GM13977 (cell line): ENCODE results near the gene DGKB.

Experiments
- DNase-seq: peaks from one replicate; pipeline ENCODE4 v3.0.0; 2012; ENCODE audit warnings: low spot score
- in situ Hi-C: fragments of 300-500 bp; cut with MboI; formaldehyde crosslinking; loops from one replicate; pipeline ENCODE4 v1.12.0; 2022; ENCODE audit warnings: low sequenced_read_pairs, low pct_unique_long_range_greater_than_20kb, mixed read lengths, inconsistent platforms; ENCODE audit not compliant: unreplicated experiment
- TF ChIP-seq, protein P1 (sequence below): IDR thresholded peaks from 2 replicates; pipeline ENCODE4 v1.5.1; 2012; ENCODE audit warnings: mild to moderate bottlenecking, control low read depth; ENCODE audit not compliant: insufficient read depth; ENCODE audit errors: extremely low read depth, missing control alignments

DGKB gene

DNA sequence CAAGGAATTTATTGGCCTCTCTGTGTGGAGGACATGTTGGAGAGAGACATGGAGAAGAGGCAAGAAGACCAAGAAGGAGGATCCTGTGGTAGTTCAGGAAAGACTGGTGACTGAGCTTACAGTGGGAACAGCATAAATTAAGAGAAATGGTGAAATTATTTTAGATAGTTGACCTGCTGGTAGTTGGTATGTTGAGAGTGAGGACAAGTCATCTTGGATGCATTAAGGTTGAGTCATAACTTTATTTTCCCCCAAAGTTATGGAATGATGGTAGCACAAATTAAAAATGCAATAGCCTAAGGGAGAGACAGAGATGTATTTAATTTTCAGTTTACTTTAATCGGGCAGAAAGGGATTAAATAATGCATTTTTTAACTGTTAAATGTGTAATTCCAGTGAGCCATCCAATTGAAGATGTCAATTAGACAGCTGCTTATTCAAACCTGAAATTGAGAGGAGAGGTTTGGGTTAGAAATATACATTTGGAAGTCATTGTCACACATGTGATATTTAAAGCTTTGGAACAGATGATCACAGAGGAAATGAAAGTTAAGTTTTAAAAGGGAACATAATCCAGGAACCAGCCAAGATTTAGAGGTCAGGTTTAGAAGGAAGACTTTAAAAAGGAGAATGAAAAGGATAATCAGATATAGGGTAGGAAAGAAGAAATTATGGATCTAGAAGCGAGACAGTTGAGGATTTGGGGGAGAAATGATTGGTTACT lies 80.6 kb downstream of the DGKB start:
- TF ChIP-seq, protein P1, sequence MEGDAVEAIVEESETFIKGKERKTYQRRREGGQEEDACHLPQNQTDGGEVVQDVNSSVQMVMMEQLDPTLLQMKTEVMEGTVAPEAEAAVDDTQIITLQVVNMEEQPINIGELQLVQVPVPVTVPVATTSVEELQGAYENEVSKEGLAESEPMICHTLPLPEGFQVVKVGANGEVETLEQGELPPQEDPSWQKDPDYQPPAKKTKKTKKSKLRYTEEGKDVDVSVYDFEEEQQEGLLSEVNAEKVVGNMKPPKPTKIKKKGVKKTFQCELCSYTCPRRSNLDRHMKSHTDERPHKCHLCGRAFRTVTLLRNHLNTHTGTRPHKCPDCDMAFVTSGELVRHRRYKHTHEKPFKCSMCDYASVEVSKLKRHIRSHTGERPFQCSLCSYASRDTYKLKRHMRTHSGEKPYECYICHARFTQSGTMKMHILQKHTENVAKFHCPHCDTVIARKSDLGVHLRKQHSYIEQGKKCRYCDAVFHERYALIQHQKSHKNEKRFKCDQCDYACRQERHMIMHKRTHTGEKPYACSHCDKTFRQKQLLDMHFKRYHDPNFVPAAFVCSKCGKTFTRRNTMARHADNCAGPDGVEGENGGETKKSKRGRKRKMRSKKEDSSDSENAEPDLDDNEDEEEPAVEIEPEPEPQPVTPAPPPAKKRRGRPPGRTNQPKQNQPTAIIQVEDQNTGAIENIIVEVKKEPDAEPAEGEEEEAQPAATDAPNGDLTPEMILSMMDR = no peak
- in situ Hi-C loops = no loop called here
- DNase-seq = no peak

DNA sequence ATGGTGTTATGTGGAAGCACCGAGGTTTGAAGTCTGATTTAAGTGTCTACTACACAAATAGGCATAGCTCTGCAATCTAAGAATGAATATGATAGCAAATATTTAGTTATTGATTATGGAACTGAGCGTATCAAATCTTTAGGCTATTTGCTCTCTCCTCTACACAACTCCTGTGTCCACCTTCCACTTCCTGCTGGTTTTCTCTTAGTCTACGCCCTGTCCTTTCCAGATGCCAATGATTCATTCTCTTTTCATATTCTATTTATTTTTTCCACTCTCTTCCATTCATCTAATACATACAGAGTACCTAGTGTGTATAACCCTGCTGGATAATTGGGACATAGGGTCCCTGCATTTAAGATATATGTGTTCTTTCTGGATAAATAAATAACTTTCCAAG lies 83.7 kb downstream of the DGKB start:
- TF ChIP-seq, protein P1 = no peak
- in situ Hi-C loops = no loop called here
- no peak for DNase-seq

DNA sequence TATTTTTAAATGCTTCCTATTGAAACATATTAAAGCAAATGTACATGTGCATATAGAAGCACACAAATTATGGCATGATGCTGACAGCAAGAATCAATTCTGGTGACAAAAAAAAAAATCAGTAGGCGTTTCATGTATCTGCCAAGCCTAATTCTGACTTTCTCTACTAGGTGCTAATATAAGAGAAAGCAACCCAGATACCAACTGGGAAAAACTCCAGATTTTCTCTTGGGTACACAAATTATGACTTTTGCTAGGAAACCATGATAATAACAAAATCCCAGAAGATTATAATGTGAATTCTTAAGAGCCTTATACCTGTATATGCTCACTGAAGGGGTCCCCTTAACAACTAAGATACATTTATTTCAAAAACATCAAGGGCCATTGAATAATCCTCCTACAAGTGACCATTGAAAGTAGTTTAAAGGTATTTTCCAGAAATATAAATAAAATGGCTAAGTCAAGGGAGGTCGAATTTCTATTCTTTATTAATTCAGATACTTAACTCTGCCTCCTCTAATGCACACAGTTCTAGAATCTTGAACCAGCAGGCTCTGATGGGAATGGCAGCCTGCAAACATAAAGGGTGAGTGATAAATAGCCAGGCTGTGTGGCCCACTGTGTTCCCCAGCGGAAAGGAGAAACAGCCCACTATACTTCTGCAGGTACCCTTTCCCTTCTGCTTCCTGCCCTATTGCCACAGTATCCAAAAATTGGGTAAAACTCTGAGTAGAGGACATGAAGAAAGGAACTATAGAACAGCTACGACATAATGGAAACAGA lies 84.5 kb downstream of the DGKB start:
- TF ChIP-seq, protein P1 = no peak
- DNase-seq = no peak
- in situ Hi-C loops = no loop called here

DNA sequence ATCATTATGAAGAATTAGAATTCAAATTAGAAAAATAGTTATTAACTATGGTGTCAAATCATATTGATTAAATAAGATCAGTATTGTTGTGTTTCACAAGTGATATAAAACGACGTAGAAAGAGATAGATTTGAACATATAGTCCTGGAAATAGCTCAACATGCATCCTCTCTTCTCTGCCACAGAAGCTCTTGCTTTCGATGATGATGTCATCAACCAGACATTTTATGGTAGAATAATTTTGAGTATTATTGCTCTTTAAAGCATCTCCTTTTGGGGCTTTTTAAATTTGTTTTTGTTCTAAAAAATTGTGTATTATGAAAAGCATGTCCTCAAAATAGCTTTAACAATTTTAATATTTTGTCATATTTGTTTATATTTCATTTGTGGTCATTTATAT lies 95.0 kb downstream of the DGKB start:
- in situ Hi-C loops = no loop called here
- DNase-seq = no peak
- TF ChIP-seq, protein P1 = no peak

DNA sequence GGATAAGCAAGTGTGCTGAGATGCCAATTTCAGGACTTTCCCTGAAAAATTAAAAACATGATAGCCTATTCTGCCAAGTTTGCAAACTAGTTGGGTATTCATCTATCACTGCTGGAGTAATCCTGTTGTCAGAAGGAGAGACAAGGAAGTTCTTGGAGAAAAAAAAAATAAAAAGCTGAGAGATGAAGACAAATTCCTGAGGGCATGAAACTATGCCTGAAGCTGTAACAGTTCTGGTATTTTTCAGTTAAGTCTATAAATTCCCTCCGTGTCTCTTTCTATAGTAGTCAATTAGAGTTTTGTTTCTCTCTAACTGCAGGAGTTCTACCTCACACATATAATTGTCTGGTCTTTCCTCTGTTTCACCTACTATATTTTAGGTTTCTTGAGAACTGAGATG lies 95.7 kb downstream of the DGKB start:
- DNase-seq = no peak
- in situ Hi-C loops = no loop called here
- TF ChIP-seq, protein P1 = no peak

DNA sequence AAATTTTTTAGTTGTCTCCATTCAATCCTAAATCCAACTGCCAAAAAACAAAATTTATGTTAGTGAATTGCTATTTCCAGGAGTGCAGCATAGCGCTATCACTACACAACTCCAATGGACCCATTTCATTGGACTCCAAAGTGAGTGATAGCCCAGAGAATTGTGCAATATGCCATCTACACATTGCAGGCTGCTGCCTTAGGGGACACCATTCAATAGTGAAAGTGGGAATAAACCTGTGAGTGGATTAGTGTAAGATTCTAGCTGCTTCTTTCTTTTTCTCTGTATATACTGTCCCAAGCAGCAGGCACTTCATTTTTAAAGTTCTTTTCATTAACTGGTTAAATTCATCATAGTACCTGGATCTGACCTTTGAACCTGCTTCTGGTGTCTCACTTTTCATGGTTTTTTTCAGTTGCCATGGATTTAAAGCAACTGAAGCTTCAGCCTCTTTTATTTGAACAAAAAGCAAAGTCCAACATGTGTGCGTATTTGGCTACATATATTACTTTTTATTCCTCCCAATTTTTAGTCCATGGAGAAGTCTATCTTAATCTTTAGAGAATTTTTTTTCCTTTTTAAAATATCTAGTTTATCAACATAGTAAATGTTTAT lies 97.3 kb downstream of the DGKB start:
- DNase-seq = no peak
- TF ChIP-seq, protein P1 = no peak
- in situ Hi-C loops = no loop called here
